BE2C (cell line): Measurements from ENCODE around the gene SPHK2. TPM values are rescaled to one million over a fixed set of nuclear protein-coding genes. Genes with fewer than 3 reads are reported as not detected.
A peak's percentile ranks its signal among the peaks of the same experiment; 100 is the strongest.
"Not testable (repeated sequence)": the region's sequence is repeated elsewhere in the genome, so short reads cannot be mapped to it uniquely, and the experiment has no call there.

Source experiments
- DNase-seq: peaks from one replicate; pipeline ENCODE4 v3.0.0-alpha.2; 2020
- H3K27me3 ChIP-seq: fragments of 250-450 bp; sonication (Bioruptor Pico); 2 replicates; pipeline ENCODE4 v1.5.1; 2020; ENCODE audit warnings: mild to moderate bottlenecking
- H3K36me3 ChIP-seq: fragments of 250-450 bp; sonication (Bioruptor Pico); 2 replicates; pipeline ENCODE4 v1.5.1; 2020; ENCODE audit warnings: mild to moderate bottlenecking
- H3K4me1 ChIP-seq: fragments of 250-450 bp; sonication (Bioruptor Pico); 2 replicates; pipeline ENCODE4 v1.5.1; 2020
- H3K4me3 ChIP-seq: 2 replicates; pipeline ENCODE4 v1.5.1; 2011; ENCODE audit warnings: low read depth, low read length
- H3K9me3 ChIP-seq: fragments of 250-450 bp; sonication (Bioruptor Pico); 2 replicates; pipeline ENCODE4 v1.5.1; 2020
- polyA plus RNA-seq: library from polyadenylated mRNA; unstranded; fragments of >200 nt; gene quantifications from one replicate; pipeline ENCODE4 v1.2.1, GENCODE V29; 2012; ENCODE audit warnings: low read depth, missing spikeins; ENCODE audit not compliant: insufficient read length, insufficient read depth
- TF ChIP-seq, protein P1 (sequence below): IDR thresholded peaks from 2 replicates; pipeline ENCODE4 v1.5.1; 2012; ENCODE audit warnings: mild to moderate bottlenecking, low read depth, low read length

SPHK2 gene
- polyA plus RNA-seq = 41.5 TPM

- H3K36me3 ChIP-seq = peaks cover 47% of the 10 kb centered on the region
- TF ChIP-seq, protein P1, sequence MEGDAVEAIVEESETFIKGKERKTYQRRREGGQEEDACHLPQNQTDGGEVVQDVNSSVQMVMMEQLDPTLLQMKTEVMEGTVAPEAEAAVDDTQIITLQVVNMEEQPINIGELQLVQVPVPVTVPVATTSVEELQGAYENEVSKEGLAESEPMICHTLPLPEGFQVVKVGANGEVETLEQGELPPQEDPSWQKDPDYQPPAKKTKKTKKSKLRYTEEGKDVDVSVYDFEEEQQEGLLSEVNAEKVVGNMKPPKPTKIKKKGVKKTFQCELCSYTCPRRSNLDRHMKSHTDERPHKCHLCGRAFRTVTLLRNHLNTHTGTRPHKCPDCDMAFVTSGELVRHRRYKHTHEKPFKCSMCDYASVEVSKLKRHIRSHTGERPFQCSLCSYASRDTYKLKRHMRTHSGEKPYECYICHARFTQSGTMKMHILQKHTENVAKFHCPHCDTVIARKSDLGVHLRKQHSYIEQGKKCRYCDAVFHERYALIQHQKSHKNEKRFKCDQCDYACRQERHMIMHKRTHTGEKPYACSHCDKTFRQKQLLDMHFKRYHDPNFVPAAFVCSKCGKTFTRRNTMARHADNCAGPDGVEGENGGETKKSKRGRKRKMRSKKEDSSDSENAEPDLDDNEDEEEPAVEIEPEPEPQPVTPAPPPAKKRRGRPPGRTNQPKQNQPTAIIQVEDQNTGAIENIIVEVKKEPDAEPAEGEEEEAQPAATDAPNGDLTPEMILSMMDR = no peak
- H3K4me1 ChIP-seq = peaks cover 19% of the 10 kb centered on the region
- no peaks in the 10 kb centered on the region for H3K9me3 ChIP-seq
- no peaks in the 10 kb centered on the region for H3K27me3 ChIP-seq
- H3K4me3 ChIP-seq = peak within 1 kb of the TSS; percentile 100
- peak; percentile 99 for DNase-seq
These were observed at the start of gene SPHK2, which contains the start of gene RPL18 for GRCh38 chr19:48618916-48619691. Gene SPHK2 (plus strand): TSS chr19:48619506. CDS start chr19:48620515, 1,009 bp downstream. Gene RPL18 (minus strand): TSS chr19:48619178. CDS start chr19:48619143, 35 bp downstream.

DNA sequence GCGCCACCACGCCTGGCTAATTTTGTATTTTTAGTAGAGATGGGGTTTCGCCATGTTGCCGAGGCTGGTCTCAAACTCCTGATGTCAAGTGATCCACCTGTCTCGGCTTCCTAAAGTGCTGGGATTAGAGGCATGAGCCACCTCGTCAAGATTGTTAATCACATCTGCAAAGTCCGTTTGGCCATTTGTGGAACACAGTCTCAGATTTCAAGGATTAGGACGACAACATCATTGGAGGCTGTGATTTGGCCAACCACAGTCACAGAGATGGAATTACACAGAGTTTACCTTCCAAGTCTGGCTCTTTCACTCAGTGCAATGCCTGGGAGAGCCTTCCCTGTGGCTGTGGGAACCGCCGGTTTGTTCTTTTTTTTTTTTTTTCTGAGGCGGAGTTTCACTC lies 49.5 kb upstream of the SPHK2 start:
- Histone ChIP-seq H3K9me3 (no peaks in the 10 kb centered on the region), H3K4me3 (no peak overlapping the region), H3K27me3 (no peaks in the 10 kb centered on the region), H3K4me1 (no peaks in the 10 kb centered on the region; the same call in 1 of the 2 replicates), H3K36me3 (no peaks in the 10 kb centered on the region)
- no peak for DNase-seq
- TF ChIP-seq, protein P1 = no peak

DNA sequence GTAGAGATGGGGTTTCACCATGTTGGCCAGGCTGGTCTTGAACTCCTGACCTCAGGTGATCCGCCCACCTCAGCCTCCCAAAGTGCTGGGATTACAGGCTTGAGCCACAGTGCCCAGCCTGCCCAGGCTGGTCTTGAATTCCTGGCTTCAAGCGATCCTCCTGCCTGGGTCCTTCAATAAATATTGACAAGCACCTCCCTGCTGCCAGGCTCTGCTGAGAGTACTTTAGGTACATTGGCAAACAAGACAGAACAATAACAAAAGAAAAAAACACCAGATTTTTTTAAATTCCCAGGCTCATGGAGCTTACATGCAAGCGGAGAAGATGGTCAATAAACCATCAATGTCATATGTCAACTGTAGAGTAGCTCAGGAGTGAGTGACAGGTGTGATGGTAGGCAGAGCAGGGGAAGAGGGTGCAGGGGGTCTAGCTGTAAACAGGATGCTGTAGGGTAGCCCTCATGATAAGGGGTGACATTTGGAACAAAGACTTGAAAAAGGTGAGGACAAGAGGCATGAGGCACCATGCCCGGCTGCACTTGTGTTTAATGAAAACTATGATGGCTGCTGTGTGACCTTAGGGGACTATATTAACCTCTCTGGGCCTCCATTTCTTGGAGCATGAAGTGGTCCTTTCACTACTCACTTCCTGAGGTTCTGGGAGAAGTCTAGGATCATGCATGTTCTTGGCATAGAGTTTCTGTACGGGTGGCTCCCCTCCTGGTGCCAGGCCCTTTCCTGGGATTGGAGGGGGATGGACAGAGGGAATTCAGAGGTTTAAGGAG lies 47.7 kb upstream of the SPHK2 start:
- no peak overlapping the region for H3K4me3 ChIP-seq
- H3K36me3 ChIP-seq = no peaks in the 10 kb centered on the region
- TF ChIP-seq, protein P1 = no peak

DNA sequence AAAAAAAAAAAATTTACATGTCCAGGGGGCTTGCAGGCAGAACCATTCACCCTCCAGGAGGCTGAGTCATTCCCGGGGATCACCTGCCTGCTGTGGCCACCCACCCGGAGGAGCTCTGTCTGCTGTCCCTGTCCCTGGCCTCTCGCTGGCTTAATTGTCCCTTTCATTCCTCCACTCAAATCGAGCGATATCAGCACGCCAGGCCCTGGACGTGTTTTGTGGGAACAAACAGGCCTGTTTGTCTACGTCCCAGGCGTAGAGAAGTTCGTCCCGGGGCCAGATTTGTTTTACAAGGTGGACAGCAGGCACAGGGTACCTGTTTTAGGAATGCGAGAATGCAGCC lies 46.2 kb upstream of the SPHK2 start:
- H3K4me1 ChIP-seq = no peaks in the 10 kb centered on the region; the same call in 1 of the 2 replicates
- H3K36me3 ChIP-seq = no peaks in the 10 kb centered on the region
- H3K27me3 ChIP-seq = no peaks in the 10 kb centered on the region
- H3K4me3 ChIP-seq = no peak overlapping the region
- no peak for DNase-seq
- TF ChIP-seq, protein P1 = no peak
- H3K9me3 ChIP-seq = no peaks in the 10 kb centered on the region

More for the DNA sequence above, 47.7 kb upstream of the SPHK2 start:
- Histone ChIP-seq H3K27me3 (no peaks in the 10 kb centered on the region), H3K4me1 (no peaks in the 10 kb centered on the region; the same call in 1 of the 2 replicates), H3K9me3 (no peaks in the 10 kb centered on the region)
- no peak for DNase-seq

- no peaks in the 10 kb centered on the region; the same call in 1 of the 2 replicates for H3K4me1 ChIP-seq
- no peak for DNase-seq
- H3K9me3 ChIP-seq = no peaks in the 10 kb centered on the region
- H3K27me3 ChIP-seq = no peaks in the 10 kb centered on the region
- no peak overlapping the region for H3K4me3 ChIP-seq
- H3K36me3 ChIP-seq = no peaks in the 10 kb centered on the region
- TF ChIP-seq, protein P1 = no peak
These were observed 43.2 kb upstream of the SPHK2 start for GRCh38 chr19:48575931-48576622.

DNA sequence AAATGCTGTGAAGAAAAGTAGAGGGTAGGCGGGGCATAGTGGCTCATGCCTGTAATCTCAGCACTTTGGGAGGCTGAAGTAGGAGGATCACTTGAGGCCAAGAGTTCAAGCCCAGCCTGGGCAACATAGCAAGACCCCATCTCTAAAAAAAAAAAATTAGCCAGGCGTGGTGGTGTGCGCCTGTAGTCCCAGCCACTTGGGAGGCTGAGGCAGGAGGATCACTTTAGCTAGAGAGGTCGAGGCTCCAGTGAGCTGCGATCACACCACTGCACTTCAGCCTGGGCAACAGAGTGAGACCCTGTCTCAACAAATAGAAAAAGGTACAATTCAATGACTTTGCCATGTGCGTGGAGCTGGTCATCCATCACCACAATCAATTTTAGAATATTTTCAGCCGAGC lies 41.4 kb upstream of the SPHK2 start:
- not testable (repeated sequence) for H3K9me3 ChIP-seq, H3K36me3 ChIP-seq, H3K4me1 ChIP-seq, DNase-seq, H3K4me3 ChIP-seq, H3K27me3 ChIP-seq
